Activated CD4-positive, alpha-beta T cell treated with anti-CD3 and anti-CD28 coated beads, Interleukin-2, amount 50 U/mL, for 24 hours (primary cell): ENCODE results near the gene THOC5.

Experiments
- DNase-seq, 2 donors: peaks; one replicate each; pipeline ENCODE4 v3.0.0-alpha.2; 2020; ENCODE audit warnings: low read depth in 1 of 2, low spot score in 1 of 2

THOC5 gene

GRCh38 chr22:29478326-29479276, 75.0 kb downstream of the THOC5 start:
- DNase-seq = no peak

- no peak for DNase-seq
These were observed 75.7 kb downstream of the THOC5 start for GRCh38 chr22:29477723-29478318.

GRCh38 chr22:29476116-29476515, 77.4 kb downstream of the THOC5 start:
- DNase-seq = no peak

GRCh38 chr22:29475550-29475949, 78.0 kb downstream of the THOC5 start:
- no peak for DNase-seq

- no peak for DNase-seq
These were observed 80.6 kb downstream of the THOC5 start for GRCh38 chr22:29473001-29473400.

GRCh38 chr22:29470159-29470855, 83.2 kb downstream of the THOC5 start:
- DNase-seq = peak; percentile 49 to 69

GRCh38 chr22:29469755-29470154, 83.8 kb downstream of the THOC5 start:
- DNase-seq = no peak

- no peak for DNase-seq
These were observed 89.0 kb downstream of the THOC5 start for GRCh38 chr22:29464581-29464980.

- no peak for DNase-seq
These were observed 89.9 kb downstream of the THOC5 start for GRCh38 chr22:29463629-29464028.

- no peak for DNase-seq
These were observed 92.3 kb downstream of the THOC5 start for GRCh38 chr22:29461263-29461662.

GRCh38 chr22:29459773-29460172, 93.8 kb downstream of the THOC5 start:
- DNase-seq = no peak

GRCh38 chr22:29458551-29458950, 95.0 kb downstream of the THOC5 start:
- DNase-seq = no peak

- no peak for DNase-seq
These were observed 95.8 kb downstream of the THOC5 start for GRCh38 chr22:29457730-29458129.

- DNase-seq = no peak
These were observed 97.3 kb downstream of the THOC5 start for GRCh38 chr22:29456211-29456671.
